GM12891 (cell line): ENCODE measurements around the gene LAMP1.

Source experiments
- PAX5 ChIP-seq: IDR thresholded peaks from 2 replicates; pipeline ENCODE4 v1.6.1; 2011; ENCODE audit warnings: low read length, moderate library complexity, mild to moderate bottlenecking; ENCODE audit not compliant: insufficient read depth, severe bottlenecking
- POLR2A ChIP-seq: IDR thresholded peaks from 2 replicates; pipeline ENCODE4 v1.6.1; 2011; ENCODE audit warnings: low read depth, low read length, control low read depth
- POLR2AphosphoS5 ChIP-seq: IDR thresholded peaks from 2 replicates; pipeline ENCODE4 v1.6.1; 2011; ENCODE audit warnings: low read depth, low read length, control low read depth
- POU2F2 ChIP-seq: IDR thresholded peaks from 2 replicates; pipeline ENCODE4 v1.6.1; 2011; ENCODE audit warnings: low read depth, mild to moderate bottlenecking, control low read depth, low read length, moderate library complexity
- SPI1 ChIP-seq: IDR thresholded peaks from 2 replicates; pipeline ENCODE4 v1.6.1; 2011; ENCODE audit warnings: low read depth, low read length, control low read depth
- TAF1 ChIP-seq: IDR thresholded peaks from 2 replicates; pipeline ENCODE4 v1.6.1; 2011; ENCODE audit warnings: low read depth, low read length, control low read depth

- TF ChIP-seq POLR2A (no peak), POLR2AphosphoS5 (no peak), SPI1 (no peak), TAF1 (no peak), PAX5 (no peak), POU2F2 (no peak)
These were observed 1.3 kb upstream of the LAMP1 start for GRCh38 chr13:113295776-113296175.
